Liver (tissue), 9 donors: ENCODE results near the gene SPAG16. TPM values are rescaled to one million over a fixed set of nuclear protein-coding genes. Genes with fewer than 3 reads are reported as not detected.
"Not testable (repeated sequence)": the region's sequence is repeated elsewhere in the genome, so short reads cannot be mapped to it uniquely, and the experiment has no call there.

Experiments used
- DNase-seq: peaks from one replicate; pipeline ENCODE4 v3.0.0-alpha.2; 2017; ENCODE audit warnings: low spot score
- H3K27ac ChIP-seq, 2 donors: one replicate each; pipeline ENCODE4 v1.7.0; 2013; ENCODE audit warnings: inconsistent platforms in 2 of 2, low read length in 2 of 2, control low read depth in 1 of 2, low read depth in 1 of 2, mild to moderate bottlenecking in 1 of 2
- H3K27me3 ChIP-seq, 4 donors: one replicate each; pipeline versions ENCODE4 v1.6.1 to v1.7.0; 2013; ENCODE audit warnings: low read length in 3 of 4, inconsistent platforms in 1 of 4, mild to moderate bottlenecking in 1 of 4, moderate library complexity in 1 of 4; ENCODE audit not compliant: control insufficient read depth in 4 of 4, insufficient read depth in 4 of 4
- H3K36me3 ChIP-seq, 4 donors: one replicate each; pipeline versions ENCODE4 v1.6.1 to v1.7.0; 2013; ENCODE audit warnings: low read length in 3 of 4, mild to moderate bottlenecking in 3 of 4, low read depth in 1 of 4, moderate library complexity in 1 of 4; ENCODE audit not compliant: control insufficient read depth in 4 of 4, insufficient read depth in 3 of 4
- H3K4me1 ChIP-seq, 4 donors: one replicate each; pipeline versions ENCODE4 v1.6.1 to v1.7.0; 2013; ENCODE audit warnings: low read length in 3 of 4, mild to moderate bottlenecking in 3 of 4, moderate library complexity in 1 of 4; ENCODE audit not compliant: control insufficient read depth in 4 of 4, insufficient read depth in 4 of 4
- H3K4me3 ChIP-seq, 3 donors: one replicate each; pipeline versions ENCODE4 v1.6.1 to v1.7.0; 2013; ENCODE audit warnings: low read length in 3 of 3, control low read depth in 1 of 3, low read depth in 1 of 3, mild to moderate bottlenecking in 1 of 3
- H3K9ac ChIP-seq, 2 donors: one replicate each; pipeline ENCODE4 v1.7.0; 2013; ENCODE audit warnings: low read length in 2 of 2, mild to moderate bottlenecking in 2 of 2, moderate library complexity in 2 of 2, control low read depth in 1 of 2, low read depth in 1 of 2
- H3K9me3 ChIP-seq, 4 donors: one replicate each; pipeline versions ENCODE4 v1.6.1 to v1.7.0; 2013; ENCODE audit warnings: low read length in 3 of 4; ENCODE audit not compliant: control insufficient read depth in 4 of 4
- CTCF ChIP-seq: fragments of 150-350 bp; IDR thresholded peaks from 2 replicates; pipeline ENCODE4 v1.5.1; 2017; ENCODE audit warnings: improper control_type of control experiment, low read depth, low read length; ENCODE audit not compliant: missing input control
- EGR1 ChIP-seq, 2 donors: IDR thresholded peaks; 2 replicates each; pipeline ENCODE4 v1.6.1; 2016 to 2018; ENCODE audit warnings: antibody characterized with exemption in 2 of 2, low read depth in 2 of 2
- FOXA1 ChIP-seq: IDR thresholded peaks from 2 replicates; pipeline ENCODE4 v1.6.1; 2016; ENCODE audit warnings: antibody characterized with exemption
- FOXA2 ChIP-seq: IDR thresholded peaks from 2 replicates; pipeline ENCODE4 v1.6.1; 2016; ENCODE audit warnings: antibody characterized with exemption
- GABPA ChIP-seq, 2 donors: IDR thresholded peaks in 1 of 2; conservative IDR thresholded peaks in 1 of 2; 2 replicates each; pipeline ENCODE4 v1.6.1; 2016; ENCODE audit warnings: antibody characterized with exemption in 2 of 2, mild to moderate bottlenecking in 1 of 2, moderate library complexity in 1 of 2
- HNF4A ChIP-seq, 2 donors: conservative IDR thresholded peaks; 2 replicates each; pipeline ENCODE4 v1.6.1; 2016; ENCODE audit warnings: antibody characterized with exemption in 2 of 2, mild to moderate bottlenecking in 2 of 2
- HNF4G ChIP-seq: IDR thresholded peaks from 2 replicates; pipeline ENCODE4 v1.6.1; 2016; ENCODE audit warnings: antibody characterized with exemption
- JUND ChIP-seq, 2 donors: IDR thresholded peaks; 2 replicates each; pipeline ENCODE4 v1.6.1; 2016; ENCODE audit warnings: antibody characterized with exemption in 2 of 2
- NR2F2 ChIP-seq: IDR thresholded peaks from 2 replicates; pipeline ENCODE4 v1.6.1; 2016; ENCODE audit warnings: antibody characterized with exemption
- RAD21 ChIP-seq, 2 donors: IDR thresholded peaks; 2 replicates each; pipeline ENCODE4 v1.6.1; 2016; ENCODE audit warnings: antibody characterized with exemption in 2 of 2, mild to moderate bottlenecking in 2 of 2
- RXRA ChIP-seq, 2 donors: IDR thresholded peaks; 2 replicates each; pipeline ENCODE4 v1.6.1; 2017 to 2018; ENCODE audit warnings: antibody characterized with exemption in 2 of 2, mild to moderate bottlenecking in 1 of 2
- SP1 ChIP-seq: IDR thresholded peaks from 2 replicates; pipeline ENCODE4 v1.6.1; 2018; ENCODE audit warnings: antibody characterized with exemption, mild to moderate bottlenecking
- TAF1 ChIP-seq: conservative IDR thresholded peaks from 2 replicates; pipeline ENCODE4 v1.6.1; 2016; ENCODE audit warnings: antibody characterized with exemption, mild to moderate bottlenecking
- YY1 ChIP-seq: IDR thresholded peaks from 2 replicates; pipeline ENCODE4 v1.6.1; 2016; ENCODE audit warnings: antibody characterized with exemption, mild to moderate bottlenecking
- ZBTB33 ChIP-seq: IDR thresholded peaks from 2 replicates; pipeline ENCODE4 v1.6.1; 2016; ENCODE audit warnings: antibody characterized with exemption
- WGBS: extraction: QIAGEN DNeasy Blood & Tissue Kit; methylation state at CpG from one replicate; pipeline ENCODE4 v1.1.7; 2013; 5-methylcytosine and 5-hydroxymethylcytosine counted together
- polyA plus RNA-seq, 2 donors: library from polyadenylated mRNA; stranded (reverse) in 1 of 2; unstranded in 1 of 2; fragments of 200-250 nt in 1 of 2; fragments of >200 nt in 1 of 2; fragmentation: Nextera tagmentation in 1 of 2; extraction: Ambion mirVana in 1 of 2; gene quantifications; one replicate each; pipeline versions ENCODE4 v1.2.1 to v1.2.3, GENCODE V29; 2013 to 2015
- total RNA-seq, 2 donors: library from RNA; depleted of rRNA; stranded (reverse); fragments of >200 nt; gene quantifications; one replicate each; pipeline ENCODE4 v1.2.3, GENCODE V29; 2014
- TF ChIP-seq, protein P1 (sequence below): IDR thresholded peaks from 2 replicates; pipeline ENCODE4 v1.6.1; 2016; ENCODE audit warnings: antibody characterized with exemption, mild to moderate bottlenecking
- TF ChIP-seq, protein P2 (sequence below): IDR thresholded peaks from 2 replicates; pipeline ENCODE4 v1.6.1; 2016; ENCODE audit warnings: antibody characterized with exemption
- TF ChIP-seq, protein P3 (sequence below): IDR thresholded peaks from 2 replicates; pipeline ENCODE4 v1.6.1; 2016; ENCODE audit warnings: antibody characterized with exemption
- donor health status: healthy.
- donor health status: healthy.
- donor health status: healthy.
- donor health status: healthy.
- donor health status: healthy.

The SPAG16 gene
- total and polyA plus RNA-seq, 4 donors, result 6.4 to 12.7 (median 11.4) TPM

- no peak for DNase-seq
- H3K36me3 ChIP-seq, result no peaks in the 10 kb centered on the region
- WGBS, result 75% methylated on average over 2 of the region's 2 CpGs
- no peak overlapping the region for H3K9ac ChIP-seq
- TF ChIP-seq ZBTB33 (no peak), FOXA1 (no peak), YY1 (no peak), RAD21 (IDR thresholded peaks at IDR 0.05) (no peak), GABPA (IDR thresholded peaks at IDR 0.05 in 1 of 2, conservative IDR thresholded peaks at IDR 0.05 in 1 of 2) (no peak), EGR1 (IDR thresholded peaks at IDR 0.05; ENCODE audit: low read depth in 2 of 2) (no peak), CTCF (no peak), SP1 (no peak), JUND (IDR thresholded peaks at IDR 0.05) (no peak), FOXA2 (no peak), NR2F2 (no peak), HNF4G (no peak), RXRA (IDR thresholded peaks at IDR 0.05) (no peak), HNF4A (conservative IDR thresholded peaks at IDR 0.05) (no peak), TAF1 (no peak)
- TF ChIP-seq, protein P1, sequence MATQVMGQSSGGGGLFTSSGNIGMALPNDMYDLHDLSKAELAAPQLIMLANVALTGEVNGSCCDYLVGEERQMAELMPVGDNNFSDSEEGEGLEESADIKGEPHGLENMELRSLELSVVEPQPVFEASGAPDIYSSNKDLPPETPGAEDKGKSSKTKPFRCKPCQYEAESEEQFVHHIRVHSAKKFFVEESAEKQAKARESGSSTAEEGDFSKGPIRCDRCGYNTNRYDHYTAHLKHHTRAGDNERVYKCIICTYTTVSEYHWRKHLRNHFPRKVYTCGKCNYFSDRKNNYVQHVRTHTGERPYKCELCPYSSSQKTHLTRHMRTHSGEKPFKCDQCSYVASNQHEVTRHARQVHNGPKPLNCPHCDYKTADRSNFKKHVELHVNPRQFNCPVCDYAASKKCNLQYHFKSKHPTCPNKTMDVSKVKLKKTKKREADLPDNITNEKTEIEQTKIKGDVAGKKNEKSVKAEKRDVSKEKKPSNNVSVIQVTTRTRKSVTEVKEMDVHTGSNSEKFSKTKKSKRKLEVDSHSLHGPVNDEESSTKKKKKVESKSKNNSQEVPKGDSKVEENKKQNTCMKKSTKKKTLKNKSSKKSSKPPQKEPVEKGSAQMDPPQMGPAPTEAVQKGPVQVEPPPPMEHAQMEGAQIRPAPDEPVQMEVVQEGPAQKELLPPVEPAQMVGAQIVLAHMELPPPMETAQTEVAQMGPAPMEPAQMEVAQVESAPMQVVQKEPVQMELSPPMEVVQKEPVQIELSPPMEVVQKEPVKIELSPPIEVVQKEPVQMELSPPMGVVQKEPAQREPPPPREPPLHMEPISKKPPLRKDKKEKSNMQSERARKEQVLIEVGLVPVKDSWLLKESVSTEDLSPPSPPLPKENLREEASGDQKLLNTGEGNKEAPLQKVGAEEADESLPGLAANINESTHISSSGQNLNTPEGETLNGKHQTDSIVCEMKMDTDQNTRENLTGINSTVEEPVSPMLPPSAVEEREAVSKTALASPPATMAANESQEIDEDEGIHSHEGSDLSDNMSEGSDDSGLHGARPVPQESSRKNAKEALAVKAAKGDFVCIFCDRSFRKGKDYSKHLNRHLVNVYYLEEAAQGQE, result no peak
- TF ChIP-seq, protein P2, sequence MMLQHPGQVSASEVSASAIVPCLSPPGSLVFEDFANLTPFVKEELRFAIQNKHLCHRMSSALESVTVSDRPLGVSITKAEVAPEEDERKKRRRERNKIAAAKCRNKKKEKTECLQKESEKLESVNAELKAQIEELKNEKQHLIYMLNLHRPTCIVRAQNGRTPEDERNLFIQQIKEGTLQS, result no peak
- TF ChIP-seq, protein P3, sequence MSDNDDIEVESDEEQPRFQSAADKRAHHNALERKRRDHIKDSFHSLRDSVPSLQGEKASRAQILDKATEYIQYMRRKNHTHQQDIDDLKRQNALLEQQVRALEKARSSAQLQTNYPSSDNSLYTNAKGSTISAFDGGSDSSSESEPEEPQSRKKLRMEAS, result no peak
- H3K27ac ChIP-seq, result no peak overlapping the region
- no peaks in the 10 kb centered on the region for H3K9me3 ChIP-seq
- peaks cover 0 to 4% (median 0%) of the 10 kb centered on the region in 4 donors for H3K27me3 ChIP-seq
- H3K4me1 ChIP-seq, result no peaks in the 10 kb centered on the region
- H3K4me3 ChIP-seq, result no peak overlapping the region
These were observed 773.7 kb downstream of the SPAG16 start for GRCh38 chr2:214057986-214058385.

GRCh38 chr2:214062279-214062678, 778.0 kb downstream of the SPAG16 start:
- WGBS, result 80% methylated on average over 5 of the region's 5 CpGs
- not testable (repeated sequence) for H3K9ac ChIP-seq

More at GRCh38 chr2:214062279-214062678, 778.0 kb downstream of the SPAG16 start:
- not testable (repeated sequence) for H3K4me3 ChIP-seq, H3K27me3 ChIP-seq, DNase-seq, H3K4me1 ChIP-seq, H3K27ac ChIP-seq, H3K36me3 ChIP-seq, H3K9me3 ChIP-seq
